ENCODE results near the gene ADM. TPM values are rescaled to one million over a fixed set of nuclear protein-coding genes. Genes with fewer than 3 reads are reported as not detected.

The ADM gene
- total RNA-seq, 1 experiment from 2014 or later, result 263 TPM

GRCh38 chr11:10257478-10257877 lies 47.4 kb upstream of the ADM start:
- no TSS peak for BruUV-seq (replicated peaks)
- Histone ChIP-seq H3K36me3 (ENCODE audit: control insufficient read depth, insufficient read depth, low read length) (no peaks in the 10 kb centered on the region), H3K4me1 (ENCODE audit: control insufficient read depth, insufficient read depth, low read length) (peaks cover 4% of the 10 kb centered on the region; the same call in 1 of the 2 replicates), H3K27ac (ENCODE audit: low read length) (no peak overlapping the region), H3K4me3 (ENCODE audit: low read depth in 2 of 2, low read length in 2 of 2) (no peak overlapping the region), H3K27me3 (ENCODE audit: control insufficient read depth, insufficient read depth, low read length) (no peaks in the 10 kb centered on the region), H3K9me3 (ENCODE audit: control insufficient read depth, insufficient read depth, low read depth, low read length) (no peaks in the 10 kb centered on the region)
- intact Hi-C loops (cut with micrococcal nuclease; ENCODE audit: unreplicated experiment), result no loop called here
- ChIA-PET POLR2A (interaction anchor here (0.6 to 1.7 kb wide), 4 partner anchors 9 to 246 kb away, joined by 3 to 9 read pairs (median 4); no protein-coding TSS in a partner anchor), CTCF (interaction anchor here (0.6 to 0.7 kb wide), 5 partner anchors 29 to 645 kb away, joined by 3 to 10 read pairs (median 3); no protein-coding TSS in a partner anchor)
- TF ChIP-seq SIN3A (IDR thresholded peaks at IDR 0.05; ENCODE audit: borderline replicate concordance, insufficient read depth, low read depth, low read length) (no peak), CTCF (IDR thresholded peaks at IDR 0.05) (no peak), POLR2AphosphoS5 (IDR thresholded peaks at IDR 0.05; ENCODE audit: low read depth, low read length) (no peak), TCF7L2 (IDR thresholded peaks at IDR 0.05; ENCODE audit: low read depth, low read length) (no peak), REST (IDR thresholded peaks at IDR 0.05; ENCODE audit: insufficient read depth in 1 of 2, low read depth in 2 of 2, low read length in 1 of 2) (no peak)
- DNase-seq (ENCODE audit: low read depth, low spot score) (no peak), ATAC-seq (no peak)
- in situ Hi-C loops (cut with HindIII; ENCODE audit: low pct_unique_long_range_greater_than_20kb, low sequenced_read_pairs), result no loop called here

GRCh38 chr11:10261821-10262220 lies 43.1 kb upstream of the ADM start:
- no peak overlapping the region for H3K4me3 ChIP-seq (ENCODE audit: low read depth in 2 of 2, low read length in 2 of 2)
- H3K36me3 ChIP-seq (ENCODE audit: control insufficient read depth, insufficient read depth, low read length), result no peaks in the 10 kb centered on the region
- intact Hi-C loops (cut with micrococcal nuclease; ENCODE audit: unreplicated experiment), result no loop called here
- no peaks in the 10 kb centered on the region for H3K9me3 ChIP-seq (ENCODE audit: control insufficient read depth, insufficient read depth, low read depth, low read length)
- H3K4me1 ChIP-seq (ENCODE audit: control insufficient read depth, insufficient read depth, low read length), result peaks cover 11% of the 10 kb centered on the region; the same call in 1 of the 2 replicates
- ATAC-seq (no peak), DNase-seq (ENCODE audit: low read depth, low spot score) (no peak)
- H3K27me3 ChIP-seq (ENCODE audit: control insufficient read depth, insufficient read depth, low read length), result no peaks in the 10 kb centered on the region
- POLR2A ChIA-PET, result no interaction called here
- no peak overlapping the region; the same call in 1 of the 2 replicates for H3K27ac ChIP-seq (ENCODE audit: low read length)
- TF ChIP-seq REST (IDR thresholded peaks at IDR 0.05; ENCODE audit: insufficient read depth in 1 of 2, low read depth in 2 of 2, low read length in 1 of 2) (no peak), POLR2AphosphoS5 (IDR thresholded peaks at IDR 0.05; ENCODE audit: low read depth, low read length) (no peak), CTCF (IDR thresholded peaks at IDR 0.05) (no peak), TCF7L2 (IDR thresholded peaks at IDR 0.05; ENCODE audit: low read depth, low read length) (no peak), SIN3A (IDR thresholded peaks at IDR 0.05; ENCODE audit: borderline replicate concordance, insufficient read depth, low read depth, low read length) (no peak)
- CTCF ChIA-PET, result no interaction called here
- BruUV-seq (replicated peaks), result no TSS peak
- in situ Hi-C loops (cut with HindIII; ENCODE audit: low pct_unique_long_range_greater_than_20kb, low sequenced_read_pairs), result no loop called here

Data from Panc1 (cell line).